Lower leg skin (tissue), 4 donors: ENCODE results near the gene RPTOR. TPM values are rescaled to one million over a fixed set of nuclear protein-coding genes. Genes with fewer than 3 reads are reported as not detected.

Experiments
- DNase-seq, 2 donors: peaks; one replicate each; pipeline ENCODE4 v3.0.0-alpha.2; 2019; ENCODE audit warnings: low spot score in 2 of 2
- H3K4me3 ChIP-seq: fragments of 200-600 bp; sonication (generic); 2 replicates; pipeline ENCODE4 v1.5.1; 2017; ENCODE audit warnings: mild to moderate bottlenecking, low read depth; ENCODE audit not compliant: poor library complexity, severe bottlenecking
- POLR2A ChIP-seq, 2 donors: fragments of 450-650 bp; IDR thresholded peaks; one replicate each; pipeline ENCODE4 v1.6.1; 2016 to 2017; ENCODE audit warnings: antibody characterized with exemption in 2 of 2, mild to moderate bottlenecking in 1 of 2, moderate library complexity in 1 of 2
- WGBS, 2 donors: methylation state at CpG; one replicate each; pipeline ENCODE4 v1.1.5; 2018; 5-methylcytosine and 5-hydroxymethylcytosine counted together
- intact Hi-C: fragments of 100-400 bp; cut with DNase I; formaldehyde crosslinking; loops from one replicate; pipeline ENCODE4 v1.15.0; 2023; ENCODE audit warnings: low total_unique reads
- total RNA-seq, 4 donors: library from RNA; depleted of rRNA; stranded (reverse); fragments of >200 nt; gene quantifications; one replicate each; pipeline ENCODE4 v1.1.0, GENCODE V29; 2016
- TF ChIP-seq, protein P1 (sequence below), 3 donors: fragments of 450-650 bp; IDR thresholded peaks; one replicate each; pipeline ENCODE4 v1.5.1; 2016; ENCODE audit warnings: antibody characterized with exemption in 3 of 3, mild to moderate bottlenecking in 3 of 3, moderate library complexity in 2 of 3

The RPTOR gene
- total RNA-seq, 4 donors from 2014 or later, result 30.7 to 68.2 (median 39.8) TPM

DNA sequence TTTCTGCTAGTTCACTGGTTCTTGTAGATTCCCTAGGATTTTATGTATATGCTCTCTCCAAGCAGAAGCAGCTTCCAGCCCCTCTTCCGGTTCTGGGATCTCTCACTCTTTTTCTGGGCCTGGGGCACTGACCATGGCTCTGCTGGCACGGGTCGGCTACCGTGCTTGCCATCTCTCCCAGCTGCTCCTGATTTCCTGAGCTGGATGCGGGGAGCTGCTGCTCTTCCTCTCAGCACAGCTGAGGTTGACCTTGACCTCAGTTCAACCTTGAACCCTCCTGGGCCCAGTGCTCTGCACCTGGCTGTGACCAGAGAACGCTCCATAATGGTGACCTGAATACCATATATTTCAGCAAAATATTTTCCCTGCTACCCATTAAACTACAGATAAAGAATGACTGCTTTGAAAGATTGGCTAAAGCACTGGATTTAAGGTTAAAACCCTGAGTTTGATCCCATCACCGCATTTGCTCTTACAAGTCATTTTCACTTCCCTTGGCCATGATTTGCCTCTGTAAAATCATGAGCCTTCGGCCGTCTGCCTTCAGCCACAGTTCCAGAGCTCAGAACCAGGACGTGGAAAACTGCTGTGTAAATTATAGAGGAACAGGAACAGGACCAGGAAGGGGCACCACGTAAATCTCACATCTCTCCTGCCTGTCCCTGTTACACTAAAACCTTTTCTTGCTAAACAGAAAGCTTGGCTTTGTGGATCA is 316.2 kb downstream of the RPTOR start:
- 91 to 97% methylated on average over 11 of the region's 11 CpGs for WGBS, 2 donors
- no peak overlapping the region for H3K4me3 ChIP-seq
- DNase-seq, result no peak
- intact Hi-C loops, result loop anchor here (10.0 kb wide), 1 partner anchor 104 kb away; no protein-coding TSS in a partner anchor
- TF ChIP-seq POLR2A (IDR thresholded peaks at IDR 0.05), result no peak
- TF ChIP-seq, protein P1, sequence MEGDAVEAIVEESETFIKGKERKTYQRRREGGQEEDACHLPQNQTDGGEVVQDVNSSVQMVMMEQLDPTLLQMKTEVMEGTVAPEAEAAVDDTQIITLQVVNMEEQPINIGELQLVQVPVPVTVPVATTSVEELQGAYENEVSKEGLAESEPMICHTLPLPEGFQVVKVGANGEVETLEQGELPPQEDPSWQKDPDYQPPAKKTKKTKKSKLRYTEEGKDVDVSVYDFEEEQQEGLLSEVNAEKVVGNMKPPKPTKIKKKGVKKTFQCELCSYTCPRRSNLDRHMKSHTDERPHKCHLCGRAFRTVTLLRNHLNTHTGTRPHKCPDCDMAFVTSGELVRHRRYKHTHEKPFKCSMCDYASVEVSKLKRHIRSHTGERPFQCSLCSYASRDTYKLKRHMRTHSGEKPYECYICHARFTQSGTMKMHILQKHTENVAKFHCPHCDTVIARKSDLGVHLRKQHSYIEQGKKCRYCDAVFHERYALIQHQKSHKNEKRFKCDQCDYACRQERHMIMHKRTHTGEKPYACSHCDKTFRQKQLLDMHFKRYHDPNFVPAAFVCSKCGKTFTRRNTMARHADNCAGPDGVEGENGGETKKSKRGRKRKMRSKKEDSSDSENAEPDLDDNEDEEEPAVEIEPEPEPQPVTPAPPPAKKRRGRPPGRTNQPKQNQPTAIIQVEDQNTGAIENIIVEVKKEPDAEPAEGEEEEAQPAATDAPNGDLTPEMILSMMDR (IDR thresholded peaks at IDR 0.05), result no peak

DNA sequence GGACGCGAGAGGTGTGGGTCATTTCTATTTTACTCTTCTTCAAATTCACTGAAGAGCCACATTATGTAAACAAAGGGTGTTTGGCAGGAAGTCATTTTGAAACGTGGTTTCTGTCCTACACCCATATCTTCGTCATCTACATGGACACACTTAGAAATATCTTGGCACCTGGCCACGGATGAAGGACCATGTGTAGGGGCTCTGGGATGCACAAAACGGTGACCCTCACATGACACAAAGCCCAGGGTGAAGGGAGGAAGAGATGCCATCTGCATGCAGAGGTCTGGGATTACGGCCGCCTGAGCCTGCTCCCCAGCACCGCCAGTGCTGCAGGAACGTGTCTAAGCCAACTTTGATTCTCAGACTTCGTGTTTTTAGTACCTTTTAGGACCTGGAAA is 316.8 kb downstream of the RPTOR start:
- no peak overlapping the region for H3K4me3 ChIP-seq
- WGBS, 2 donors, result 72 to 80% methylated on average over 11 of the region's 11 CpGs
- intact Hi-C loops, result loop anchor here (10.0 kb wide), 1 partner anchor 103 kb away; no protein-coding TSS in a partner anchor
- DNase-seq, result no peak
- TF ChIP-seq, protein P1 (IDR thresholded peaks at IDR 0.05), result no peak
- TF ChIP-seq POLR2A (IDR thresholded peaks at IDR 0.05), result no peak

DNA sequence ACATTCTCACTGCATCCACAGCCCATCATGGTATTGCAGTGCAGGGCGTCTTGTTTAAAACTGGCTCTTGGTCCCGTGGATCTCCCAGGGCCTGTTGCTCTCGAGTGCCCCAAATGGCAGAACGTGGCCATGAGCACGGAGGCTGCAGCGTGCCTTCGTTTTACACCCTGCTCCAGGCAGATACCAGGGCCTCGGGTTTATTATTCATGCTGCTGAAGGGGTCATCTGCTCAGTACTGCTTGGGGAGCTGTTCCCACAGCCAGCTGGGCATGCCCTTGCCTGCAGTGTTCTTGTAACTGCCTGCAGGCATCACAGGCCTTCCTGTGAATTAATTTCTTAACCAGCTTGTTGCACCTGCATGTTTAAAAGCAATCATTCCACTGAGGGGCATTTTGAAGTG is 317.3 kb downstream of the RPTOR start:
- H3K4me3 ChIP-seq, result no peak overlapping the region
- intact Hi-C loops, result loop anchor here (10.0 kb wide), 1 partner anchor 103 kb away; no protein-coding TSS in a partner anchor
- WGBS, 2 donors, result 35 to 47% methylated on average over 8 of the region's 8 CpGs
- TF ChIP-seq, protein P1 (IDR thresholded peaks at IDR 0.05), result no peak
- no peak for TF ChIP-seq POLR2A (IDR thresholded peaks at IDR 0.05)
- DNase-seq, result no peak

DNA sequence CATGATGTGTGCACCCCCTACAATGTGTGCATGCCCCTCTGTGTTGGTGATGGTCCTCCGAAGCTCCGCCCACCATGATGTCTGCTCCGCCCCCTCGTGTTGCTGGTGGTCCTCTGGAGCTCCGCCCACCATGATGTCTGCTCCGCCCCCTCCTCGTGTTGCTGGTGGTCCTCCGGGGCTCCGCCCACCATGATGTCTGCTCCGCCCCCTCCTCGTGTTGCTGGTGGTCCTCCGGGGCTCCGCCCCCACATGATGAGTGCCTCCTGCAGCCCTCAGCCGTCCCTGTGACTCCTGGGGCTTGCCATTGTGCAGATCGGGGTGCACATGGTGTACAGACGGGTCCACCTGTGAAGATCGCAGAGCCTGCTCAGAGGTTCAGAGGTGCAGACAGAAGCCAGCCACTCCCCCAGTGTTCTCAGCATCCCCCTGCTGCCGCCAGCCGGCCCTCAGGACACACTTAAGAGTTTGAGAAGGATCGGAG is 317.9 kb downstream of the RPTOR start:
- DNase-seq, result no peak
- no peak for TF ChIP-seq POLR2A (IDR thresholded peaks at IDR 0.05)
- TF ChIP-seq, protein P1 (IDR thresholded peaks at IDR 0.05), result no peak

DNA sequence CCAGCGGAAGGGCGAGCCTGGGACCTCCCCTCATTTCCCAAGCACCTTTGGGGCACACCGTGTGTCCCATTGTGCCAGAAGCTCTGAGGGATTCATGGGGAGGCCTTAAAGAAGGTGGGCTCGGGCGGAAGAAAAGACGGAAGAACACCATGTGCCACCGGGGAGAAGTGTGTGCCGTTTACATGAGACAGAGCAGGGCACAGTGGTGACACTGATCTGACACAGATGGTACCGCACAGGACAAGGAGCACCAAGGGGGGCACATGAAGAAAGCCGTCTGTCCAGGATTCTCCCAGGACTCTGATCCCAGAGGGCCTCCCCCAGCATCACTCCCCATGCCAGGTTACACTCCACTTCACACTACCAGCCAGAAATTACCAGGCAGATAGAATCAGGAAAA is 318.3 kb downstream of the RPTOR start:
- H3K4me3 ChIP-seq, result no peak overlapping the region
- intact Hi-C loops, result loop anchor here (10.0 kb wide), 1 partner anchor 102 kb away; no protein-coding TSS in a partner anchor
- 90 to 98% methylated on average over 10 of the region's 10 CpGs for WGBS, 2 donors
- no peak for DNase-seq
- TF ChIP-seq, protein P1 (IDR thresholded peaks at IDR 0.05), result no peak
- TF ChIP-seq POLR2A (IDR thresholded peaks at IDR 0.05), result no peak

More for the DNA sequence above, 317.9 kb downstream of the RPTOR start:
- no peak overlapping the region for H3K4me3 ChIP-seq
- intact Hi-C loops, result loop anchor here (10.0 kb wide), 1 partner anchor 102 kb away; no protein-coding TSS in a partner anchor
- WGBS, 2 donors, result 91% methylated on average over 17 to 20 of the region's 20 CpGs
